Esophagus squamous epithelium (tissue), 5 donors: ENCODE measurements around the gene CCT7. TPM values are rescaled to one million over a fixed set of nuclear protein-coding genes. Genes with fewer than 3 reads are reported as not detected.

ENCODE experiments used
- DNase-seq: peaks from one replicate; lab custom pipeline; 2025; lab: John Stamatoyannopoulos, UW
- H3K27ac ChIP-seq, 4 donors: fragments of 200-600 bp; sonication (generic); one replicate each; pipeline ENCODE4 v1.5.1; 2016 to 2019; ENCODE audit warnings: mild to moderate bottlenecking in 1 of 4
- H3K27me3 ChIP-seq, 4 donors: fragments of 200-600 bp; sonication (generic); 1 replicate in 3 of 4; 2 replicates in 1 of 4; pipeline versions ENCODE4 v1.5.1 to v1.6.0; 2017 to 2021; ENCODE audit warnings: antibody characterized with exemption in 1 of 4
- H3K36me3 ChIP-seq, 3 donors: fragments of 200-600 bp; sonication (generic); one replicate each; pipeline ENCODE4 v1.5.1; 2016 to 2019
- H3K4me1 ChIP-seq, 3 donors: fragments of 200-600 bp; sonication (generic); one replicate each; pipeline ENCODE4 v1.5.1; 2017 to 2019
- H3K4me3 ChIP-seq, 4 donors: fragments of 200-600 bp; sonication (generic); 1 replicate in 3 of 4; 2 replicates in 1 of 4; pipeline ENCODE4 v1.5.1; 2016 to 2019; ENCODE audit warnings: mild to moderate bottlenecking in 2 of 4, moderate library complexity in 1 of 4
- H3K9me3 ChIP-seq, 3 donors: fragments of 200-600 bp; sonication (generic); one replicate each; pipeline ENCODE4 v1.5.1; 2016 to 2019
- CTCF ChIP-seq, 6 experiments: fragments of 450-650 bp in 4 of 6; fragments of 200-600 bp in 2 of 6; sonication (generic) in 2 of 6; IDR thresholded peaks; one replicate each; pipeline ENCODE4 v1.5.1; 2016 to 2019; ENCODE audit warnings: antibody characterized with exemption in 6 of 6, mild to moderate bottlenecking in 4 of 6, moderate library complexity in 4 of 6
- POLR2A ChIP-seq, 4 donors: fragments of 450-650 bp; IDR thresholded peaks; one replicate each; pipeline ENCODE4 v1.6.1; 2017; ENCODE audit warnings: antibody characterized with exemption in 4 of 4, mild to moderate bottlenecking in 4 of 4, moderate library complexity in 3 of 4
- WGBS, 2 donors: methylation state at CpG; one replicate each; pipeline ENCODE4 v1.1.5; 2018; 5-methylcytosine and 5-hydroxymethylcytosine counted together
- intact Hi-C: fragments of 100-400 bp; cut with DNase I; formaldehyde crosslinking; loops from one replicate; pipeline ENCODE4 v1.15.0; 2022
- total RNA-seq, 4 donors: library from RNA; depleted of rRNA; stranded (reverse); fragments of >200 nt; gene quantifications; one replicate each; pipeline ENCODE4 v1.1.0, GENCODE V29; 2016
- donor health status: DM: yes; HTN: yes; CAD: no.

Gene CCT7
- total RNA-seq, 4 donors from 2014 or later: 149 to 246 (median 217) TPM

GRCh38 chr2:73294239-73294638, 60.1 kb downstream of the CCT7 start:
- no peak for TF ChIP-seq POLR2A (IDR thresholded peaks at IDR 0.05)
- intact Hi-C loops: no loop called here
- Histone ChIP-seq H3K9me3 (no peaks in the 10 kb centered on the region), H3K36me3 (no peaks in the 10 kb centered on the region), H3K27me3 (peaks cover 19 to 96% (median 24%) of the 10 kb centered on the region in 4 donors), H3K4me3 (no peak overlapping the region), H3K4me1 (peaks cover 12 to 32% (median 23%) of the 10 kb centered on the region in 3 donors), H3K27ac (no peak overlapping the region)
- no peak for DNase-seq
- WGBS, 2 donors: 82 to 87% methylated on average over 2 of the region's 2 CpGs

GRCh38 chr2:73295751-73296400, 61.8 kb downstream of the CCT7 start:
- DNase-seq: no peak
- H3K4me3 ChIP-seq: no peak overlapping the region

GRCh38 chr2:73297151-73297559, 63.0 kb downstream of the CCT7 start:
- Histone ChIP-seq H3K27me3 (peaks cover 14 to 90% (median 16%) of the 10 kb centered on the region in 4 donors), H3K4me3 (no peak overlapping the region), H3K36me3 (no peaks in the 10 kb centered on the region), H3K4me1 (peaks cover 1 to 19% (median 13%) of the 10 kb centered on the region in 3 donors), H3K27ac (no peak overlapping the region), H3K9me3 (no peaks in the 10 kb centered on the region)
- intact Hi-C loops: no loop called here
- 4 to 12% methylated on average over 2 of the region's 2 CpGs for WGBS, 2 donors
- no peak for DNase-seq
- TF ChIP-seq POLR2A (IDR thresholded peaks at IDR 0.05) (no peak), CTCF (IDR thresholded peaks at IDR 0.05) (no peak)

More at GRCh38 chr2:73295751-73296400, 61.8 kb downstream of the CCT7 start:
- TF ChIP-seq CTCF (IDR thresholded peaks at IDR 0.05) (no peak), POLR2A (IDR thresholded peaks at IDR 0.05) (no peak)
- intact Hi-C loops: no loop called here
- no peaks in the 10 kb centered on the region for H3K36me3 ChIP-seq
- H3K27me3 ChIP-seq: peaks cover 19 to 96% (median 23%) of the 10 kb centered on the region in 4 donors
- no peaks in the 10 kb centered on the region for H3K9me3 ChIP-seq
- H3K27ac ChIP-seq: no peak overlapping the region
- H3K4me1 ChIP-seq: peaks cover 12 to 32% (median 23%) of the 10 kb centered on the region in 3 donors
- 0 to 17% methylated on average over 1 to 4 of the region's 5 CpGs for WGBS, 2 donors

GRCh38 chr2:73297586-73297985, 63.5 kb downstream of the CCT7 start:
- Histone ChIP-seq H3K9me3 (no peaks in the 10 kb centered on the region), H3K4me3 (no peak overlapping the region), H3K4me1 (peaks cover 0 to 15% (median 13%) of the 10 kb centered on the region in 3 donors), H3K36me3 (no peaks in the 10 kb centered on the region), H3K27me3 (peaks cover 11 to 90% (median 13%) of the 10 kb centered on the region in 4 donors), H3K27ac (no peak overlapping the region)
- intact Hi-C loops: no loop called here
- 53 to 61% methylated on average over 4 of the region's 4 CpGs for WGBS, 2 donors
- no peak for DNase-seq
- TF ChIP-seq POLR2A (IDR thresholded peaks at IDR 0.05) (no peak), CTCF (IDR thresholded peaks at IDR 0.05) (no peak)

GRCh38 chr2:73300926-73301325, 66.8 kb downstream of the CCT7 start:
- H3K4me1 ChIP-seq: no peaks in the 10 kb centered on the region
- intact Hi-C loops: no loop called here
- 39 to 83% methylated on average over 2 of the region's 3 CpGs for WGBS, 2 donors
- peaks cover 0 to 60% (median 0%) of the 10 kb centered on the region in 4 donors for H3K27me3 ChIP-seq
- no peaks in the 10 kb centered on the region for H3K36me3 ChIP-seq
- no peaks in the 10 kb centered on the region for H3K9me3 ChIP-seq
- no peak for DNase-seq
- H3K27ac ChIP-seq: no peak overlapping the region
- H3K4me3 ChIP-seq: no peak overlapping the region
- TF ChIP-seq CTCF (IDR thresholded peaks at IDR 0.05) (no peak), POLR2A (IDR thresholded peaks at IDR 0.05) (no peak)
